Renal cortex interstitium (tissue), 3 donors: ENCODE results near the gene TMPRSS12. TPM values are rescaled to one million over a fixed set of nuclear protein-coding genes. Genes with fewer than 3 reads are reported as not detected.

Source experiments
- polyA plus RNA-seq, 3 donors: library from polyadenylated mRNA; unstranded; fragments of 120-200 nt; gene quantifications; one replicate each; pipeline ENCODE4 v1.2.1, GENCODE V29; 2013; ENCODE audit not compliant: insufficient read length in 3 of 3

Gene TMPRSS12
- polyA plus RNA-seq, 3 donors: 0.09 to 0.12 TPM; not detected in 1

Other genes with a start within 250 kb of the TMPRSS12 start
- gene ATF1, start 78.8 kb upstream of the TMPRSS12 start, polyA plus RNA-seq: 10 to 100 TPM; 43.7 to 47.5 (median 43.9) TPM
- gene HIGD1C, start 109.6 kb downstream of the TMPRSS12 start, polyA plus RNA-seq: not detected
- 10 to 100 TPM; 46.5 to 75.7 (median 59.2) TPM for gene SLC11A2, start 183.5 kb downstream of the TMPRSS12 start, polyA plus RNA-seq
- gene LETMD1, start 205.4 kb downstream of the TMPRSS12 start, polyA plus RNA-seq: 100 to 1,000 TPM in 2 of 3 donors, 10 to 100 TPM in 1; 86.9 to 151 (median 130) TPM
- 10 to 100 TPM; 35.7 to 37.8 (median 36.2) TPM for gene CSRNP2, start 240.7 kb downstream of the TMPRSS12 start, polyA plus RNA-seq